GM21723 (cell line): ENCODE data around the gene USP16.

Experiments used
- ATAC-seq: cut with Tn5 transposase; IDR thresholded peaks from one replicate; pipeline ENCODE4 v1.9.1; 2021; ENCODE audit warnings: mild to moderate bottlenecking, moderate library complexity; ENCODE audit not compliant: unreplicated experiment

USP16 gene

GRCh38 chr21:29082046-29082815 is 57.8 kb downstream of the USP16 start:
- ATAC-seq, result no peak

- ATAC-seq, result no peak
Observed at GRCh38 chr21:29083306-29083705, 58.8 kb downstream of the USP16 start.

GRCh38 chr21:29084372-29084771 is 59.9 kb downstream of the USP16 start:
- ATAC-seq, result no peak

- ATAC-seq, result no peak
Observed at GRCh38 chr21:29085106-29085752, 60.8 kb downstream of the USP16 start.

GRCh38 chr21:29091033-29091432 is 66.6 kb downstream of the USP16 start:
- no peak for ATAC-seq

GRCh38 chr21:29092102-29092959 is 67.9 kb downstream of the USP16 start:
- no peak for ATAC-seq

- ATAC-seq, result no peak
Observed at GRCh38 chr21:29096218-29097015, 71.9 kb downstream of the USP16 start.

GRCh38 chr21:29098156-29098555 is 73.7 kb downstream of the USP16 start:
- no peak for ATAC-seq

- ATAC-seq, result no peak
Observed at GRCh38 chr21:29102791-29103257, 78.4 kb downstream of the USP16 start.
